HG02571 (cell line): ENCODE data around the gene CRYBG1.

Source experiments
- ATAC-seq: cut with Tn5 transposase; IDR thresholded peaks from one replicate; pipeline ENCODE4 v1.9.1; 2021; ENCODE audit warnings: mild to moderate bottlenecking, moderate library complexity; ENCODE audit not compliant: unreplicated experiment

CRYBG1 gene

GRCh38 chr6:106419900-106420613 lies 59.5 kb downstream of the CRYBG1 start:
- ATAC-seq, result no peak

- no peak for ATAC-seq
Measured at GRCh38 chr6:106421496-106421895, 61.0 kb downstream of the CRYBG1 start.

- no peak for ATAC-seq
Measured at GRCh38 chr6:106422534-106422933, 62.0 kb downstream of the CRYBG1 start.

- no peak for ATAC-seq
Measured at GRCh38 chr6:106425382-106425781, 64.9 kb downstream of the CRYBG1 start.

GRCh38 chr6:106426250-106426970 lies 65.9 kb downstream of the CRYBG1 start:
- ATAC-seq, result no peak

- no peak for ATAC-seq
Measured at GRCh38 chr6:106430466-106430865, 69.9 kb downstream of the CRYBG1 start.

GRCh38 chr6:106431405-106431804 lies 70.9 kb downstream of the CRYBG1 start:
- ATAC-seq, result no peak

GRCh38 chr6:106431972-106432371 lies 71.5 kb downstream of the CRYBG1 start:
- no peak for ATAC-seq

GRCh38 chr6:106434530-106434929 lies 74.0 kb downstream of the CRYBG1 start:
- ATAC-seq, result no peak

- no peak for ATAC-seq
Measured at GRCh38 chr6:106439459-106439858, 78.9 kb downstream of the CRYBG1 start.

GRCh38 chr6:106440546-106440945 lies 80.0 kb downstream of the CRYBG1 start:
- ATAC-seq, result no peak

GRCh38 chr6:106442395-106442794 lies 81.9 kb downstream of the CRYBG1 start:
- no peak for ATAC-seq

GRCh38 chr6:106444777-106445507 lies 84.4 kb downstream of the CRYBG1 start:
- ATAC-seq, result peak; percentile 56

GRCh38 chr6:106445508-106445878 lies 85.0 kb downstream of the CRYBG1 start:
- ATAC-seq, result no peak

- ATAC-seq, result no peak
Measured at GRCh38 chr6:106446287-106446885, 85.9 kb downstream of the CRYBG1 start.

- no peak for ATAC-seq
Measured at GRCh38 chr6:106446983-106447382, 86.5 kb downstream of the CRYBG1 start.

GRCh38 chr6:106448000-106448426 lies 87.5 kb downstream of the CRYBG1 start:
- ATAC-seq, result no peak

- ATAC-seq, result no peak
Measured at GRCh38 chr6:106450653-106451052, 90.1 kb downstream of the CRYBG1 start.

GRCh38 chr6:106451439-106451838 lies 90.9 kb downstream of the CRYBG1 start:
- ATAC-seq, result no peak

GRCh38 chr6:106452628-106453027 lies 92.1 kb downstream of the CRYBG1 start:
- no peak for ATAC-seq

- no peak for ATAC-seq
Measured at GRCh38 chr6:106453756-106454367, 93.3 kb downstream of the CRYBG1 start.
